K562 (cell line): ENCODE data around the gene RGS6. TPM values are rescaled to one million over a fixed set of nuclear protein-coding genes. Genes with fewer than 3 reads are reported as not detected.

Experiments used
- ATAC-seq: fragments of 200-7000 bp; cut with Tn5 transposase; 3 replicates; pipeline ENCODE4 v1.9.1; 2020; ENCODE audit warnings: moderate library complexity
- BruUV-seq: library from RNA; stranded (reverse); fragments of 400-500 nt; replicated peaks from 2 replicates; lab custom pipeline; 2021; lab: Mats Ljungman, UMichigan
- CTCF ChIA-PET: fragments of 300-600 bp; formaldehyde crosslinking; extraction: SDS; loops from one replicate; lab custom pipeline; 2021; ENCODE audit warnings: low intra/inter-chr PET ratio; lab: Yijun Ruan, JAX
- POLR2A ChIA-PET: fragments of 300-600, 350-650 bp; sonication (Branson Sonifier 250); formaldehyde crosslinking; extraction: SDS; loops from one replicate; lab custom pipeline; 2021; ENCODE audit warnings: antibody characterized with exemption, inconsistent platforms; lab: Yijun Ruan, JAX
- DNase-seq, 4 experiments: peaks; one replicate each; pipeline versions ENCODE4 v3.0.0 to v3.0.0-alpha.2; 2011 to 2018; ENCODE audit warnings: low spot score in 3 of 4, mixed read lengths in 3 of 4; ENCODE audit errors: extremely low read depth in 1 of 4
- FAIRE-seq: peaks from 2 replicates; lab custom pipeline; 2011; peaks lifted over from hg19 to GRCh38; lab: Jason Lieb, UNC
- H2AFZ ChIP-seq: 2 replicates; pipeline ENCODE4 v1.6.0; 2011; ENCODE audit warnings: low read depth, low read length, control low read depth, inconsistent platforms
- H3K27ac ChIP-seq: fragments of 200-600 bp; 3 replicates; pipeline ENCODE4 v1.8.0; 2011; ENCODE audit warnings: low read depth, mild to moderate bottlenecking, control low read depth, inconsistent platforms, low read length, moderate library complexity, mixed read lengths; ENCODE audit errors: extremely low read depth
- H3K27me3 ChIP-seq, 2 experiments: fragments of 300-600 bp in 1 of 2; 2 replicates in 1 of 2; 3 replicates in 1 of 2; pipeline versions ENCODE4 v1.6.0 to v1.8.0; 2011; ENCODE audit warnings: inconsistent platforms in 2 of 2, low read length in 2 of 2, mild to moderate bottlenecking in 1 of 2, mixed read lengths in 1 of 2, moderate library complexity in 1 of 2; ENCODE audit not compliant: control insufficient read depth in 2 of 2, insufficient read depth in 2 of 2
- H3K36me3 ChIP-seq: fragments of 300-600 bp; 3 replicates; pipeline ENCODE4 v1.8.0; 2011; ENCODE audit warnings: mild to moderate bottlenecking, low read length, inconsistent platforms; ENCODE audit not compliant: control insufficient read depth, insufficient read depth
- H3K4me1 ChIP-seq, 2 experiments: fragments of 200-600 bp in 1 of 2; replicated peaks in 1 of 2; 2 replicates in 1 of 2; 3 replicates in 1 of 2; pipeline versions ENCODE4 v1.5.1 to v1.8.0; 2011; ENCODE audit warnings: inconsistent platforms in 2 of 2, low read length in 2 of 2, mild to moderate bottlenecking in 1 of 2, mixed read lengths in 1 of 2, moderate library complexity in 1 of 2; ENCODE audit not compliant: control insufficient read depth in 2 of 2, insufficient read depth in 2 of 2
- H3K4me2 ChIP-seq: 2 replicates; pipeline ENCODE4 v1.6.1; 2011; ENCODE audit warnings: low read length, control low read depth, inconsistent platforms, mixed read lengths; ENCODE audit not compliant: insufficient read depth
- H3K4me3 ChIP-seq: fragments of 200-600 bp; sonication (generic), shearing (Covaris generic); 2 replicates; pipeline ENCODE4 v1.5.1; 2016; ENCODE audit warnings: control low read depth, inconsistent platforms
- H3K79me2 ChIP-seq: fragments of 200-600 bp; 3 replicates; pipeline ENCODE4 v1.8.0; 2011; ENCODE audit warnings: low read length, inconsistent platforms; ENCODE audit not compliant: control insufficient read depth, insufficient read depth
- H3K9ac ChIP-seq, 2 experiments: 2 replicates each; pipeline versions ENCODE4 v1.6.0 to v1.6.1; 2011; ENCODE audit warnings: low read depth in 2 of 2, low read length in 2 of 2, control low read depth in 1 of 2, inconsistent platforms in 1 of 2, mild to moderate bottlenecking in 1 of 2, mixed read lengths in 1 of 2; ENCODE audit not compliant: insufficient read depth in 1 of 2
- H3K9me1 ChIP-seq: one replicate; pipeline ENCODE4 v1.6.0; 2011; ENCODE audit warnings: inconsistent platforms, mild to moderate bottlenecking, low read length, moderate library complexity; ENCODE audit not compliant: control insufficient read depth, insufficient read depth
- H3K9me3 ChIP-seq: replicated peaks from 2 replicates; pipeline ENCODE4 v1.5.1; 2011; ENCODE audit warnings: low read depth, low read length, inconsistent platforms; ENCODE audit not compliant: control insufficient read depth, insufficient read depth
- H4K20me1 ChIP-seq: replicated peaks from 2 replicates; pipeline ENCODE4 v1.6.1; 2011; ENCODE audit warnings: low read length, inconsistent platforms, mixed read lengths; ENCODE audit not compliant: control insufficient read depth, insufficient read depth
- CC2D1A ChIP-seq: fragments of 450-650 bp; IDR thresholded peaks from 2 replicates; pipeline ENCODE4 v1.6.1; 2017; ENCODE audit warnings: mild to moderate bottlenecking
- ELF4 ChIP-seq: fragments of 450-650 bp; formaldehyde crosslinking; IDR thresholded peaks from 2 replicates; pipeline ENCODE4 v1.4.0; 2022; ENCODE audit warnings: missing genetic modification characterization
- GABPA ChIP-seq: fragments of 200-800 bp; sonication (Bioruptor generic); conservative IDR thresholded peaks from 2 replicates; pipeline ENCODE4 v1.6.1; 2016; ENCODE audit warnings: low read depth, missing genetic modification characterization, missing compliant biosample characterization
- GATA2 ChIP-seq: sonication (generic); formaldehyde crosslinking; IDR thresholded peaks from 2 replicates; pipeline ENCODE4 v1.4.0; 2020; ENCODE audit warnings: mild to moderate bottlenecking, missing genetic modification reagents
- KDM2B ChIP-seq: fragments of 250-450 bp; sonication (Bioruptor Pico); IDR thresholded peaks from 2 replicates; pipeline ENCODE4 v1.8.0; 2021; ENCODE audit warnings: mild to moderate bottlenecking, moderate library complexity
- ZNF785 ChIP-seq: fragments of 250-450 bp; sonication (Bioruptor Pico); IDR thresholded peaks from 2 replicates; pipeline ENCODE4 v1.4.0; 2020; ENCODE audit warnings: mild to moderate bottlenecking
- WGBS: fragments of 100-300 bp; shearing (Covaris generic); methylation state at CpG from one replicate; pipeline ENCODE4 v1.1.6; 2016; ENCODE audit warnings: low coverage, mixed read lengths; ENCODE audit not compliant: insufficient coverage; ENCODE audit errors: missing lambda C conversion rate; 5-methylcytosine and 5-hydroxymethylcytosine counted together
- in situ Hi-C: fragments of 300-500 bp; cut with MboI; formaldehyde crosslinking; loops from 4 replicates; pipeline ENCODE4 v1.15.0; 2018; ENCODE audit warnings: inconsistent platforms, mixed read lengths
- intact Hi-C: fragments of 100-400 bp; cut with micrococcal nuclease; formaldehyde crosslinking; loops from 2 replicates; pipeline ENCODE4 v1.14.2; 2022
- polyA plus RNA-seq, 8 experiments: library from polyadenylated mRNA; depleted of rRNA in 4 of 8; stranded (reverse) in 5 of 8; unstranded in 3 of 8; fragments of >200 nt; fragmentation: Nextera tagmentation in 2 of 8; fragmentation: Illumina TruSeq in 1 of 8; extraction: Ambion mirVana in 2 of 8; extraction: Trizol in 1 of 8; gene quantifications; 2 replicates each; pipeline versions ENCODE4 v1.2.1 to v1.2.3, GENCODE V29; 2011 to 2014; ENCODE audit warnings: inconsistent platforms in 1 of 8, missing spikeins in 1 of 8
- total RNA-seq, 7 experiments: library from RNA; depleted of rRNA in 6 of 7; stranded (reverse); fragments of >200 nt in 6 of 7; fragmentation: Illumina TruSeq in 2 of 7; extraction: Trizol in 2 of 7; gene quantifications; 2 replicates each; pipeline versions ENCODE4 v1.2.1 to v1.2.3, GENCODE V29; 2011 to 2021; ENCODE audit warnings: low replicate concordance in 1 of 7
- TF ChIP-seq, protein P1 (sequence below): fragments of 250-450 bp; sonication (Bioruptor Pico); IDR thresholded peaks from 2 replicates; pipeline ENCODE4 v1.5.0; 2021
- TF ChIP-seq, protein P2 (sequence below): sonication (generic); formaldehyde crosslinking; IDR thresholded peaks from 2 replicates; pipeline ENCODE4 v1.8.0; 2022; ENCODE audit warnings: mild to moderate bottlenecking, missing genetic modification reagents, borderline replicate concordance

The RGS6 gene
- total and polyA plus RNA-seq, 9 of the 15 experiments (the other 6 are each of a cell fraction or from before 2014, with no cell fraction given): not detected

DNA sequence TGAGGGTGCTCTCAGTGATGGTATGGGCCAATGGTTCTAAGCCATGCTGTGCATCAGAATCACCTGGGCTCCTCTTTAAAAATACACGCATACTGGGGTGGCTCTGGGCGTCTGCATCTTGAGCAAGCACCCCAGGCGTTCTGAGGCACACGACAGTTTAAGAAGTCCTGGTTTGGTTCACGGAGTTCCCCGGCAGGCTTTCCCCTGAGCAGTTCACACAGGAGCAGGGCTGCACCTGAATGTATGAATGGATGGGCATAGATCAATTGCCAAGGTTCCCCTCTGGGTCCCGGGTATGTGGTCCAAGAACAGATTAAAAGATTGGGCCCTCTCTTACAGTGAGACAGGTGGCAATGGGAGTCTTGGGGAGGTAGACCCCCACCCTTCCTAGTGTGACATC is 566.4 kb downstream of the RGS6 start:
- Histone ChIP-seq H4K20me1 (no peaks in the 10 kb centered on the region), H3K4me2 (no peak overlapping the region), H3K27ac (no peak overlapping the region), H2AFZ (no peak overlapping the region), H3K9me3 (no peaks in the 10 kb centered on the region), H3K4me3 (no peak overlapping the region), H3K27me3 (no peaks in the 10 kb centered on the region), H3K4me1 (no peaks in the 10 kb centered on the region), H3K9me1 (no peaks in the 10 kb centered on the region), H3K9ac (no peak overlapping the region), H3K36me3 (no peaks in the 10 kb centered on the region), H3K79me2 (no peaks in the 10 kb centered on the region)
- FAIRE-seq (no peak), DNase-seq (no peak), ATAC-seq (no peak)
- TF ChIP-seq, protein P1, sequence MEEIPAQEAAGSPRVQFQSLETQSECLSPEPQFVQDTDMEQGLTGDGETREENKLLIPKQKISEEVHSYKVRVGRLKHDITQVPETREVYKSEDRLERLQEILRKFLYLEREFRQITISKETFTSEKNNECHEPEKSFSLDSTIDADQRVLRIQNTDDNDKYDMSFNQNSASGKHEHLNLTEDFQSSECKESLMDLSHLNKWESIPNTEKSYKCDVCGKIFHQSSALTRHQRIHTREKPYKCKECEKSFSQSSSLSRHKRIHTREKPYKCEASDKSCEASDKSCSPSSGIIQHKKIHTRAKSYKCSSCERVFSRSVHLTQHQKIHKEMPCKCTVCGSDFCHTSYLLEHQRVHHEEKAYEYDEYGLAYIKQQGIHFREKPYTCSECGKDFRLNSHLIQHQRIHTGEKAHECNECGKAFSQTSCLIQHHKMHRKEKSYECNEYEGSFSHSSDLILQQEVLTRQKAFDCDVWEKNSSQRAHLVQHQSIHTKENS (CRISPR knock-in tag): no peak
- TF ChIP-seq CC2D1A (no peak), GATA2 (no peak), ZNF785 (CRISPR knock-in tag) (no peak), GABPA (tag) (no peak), KDM2B (CRISPR knock-in tag) (no peak), ELF4 (CRISPR knock-in tag) (no peak)
- TF ChIP-seq, protein P2, sequence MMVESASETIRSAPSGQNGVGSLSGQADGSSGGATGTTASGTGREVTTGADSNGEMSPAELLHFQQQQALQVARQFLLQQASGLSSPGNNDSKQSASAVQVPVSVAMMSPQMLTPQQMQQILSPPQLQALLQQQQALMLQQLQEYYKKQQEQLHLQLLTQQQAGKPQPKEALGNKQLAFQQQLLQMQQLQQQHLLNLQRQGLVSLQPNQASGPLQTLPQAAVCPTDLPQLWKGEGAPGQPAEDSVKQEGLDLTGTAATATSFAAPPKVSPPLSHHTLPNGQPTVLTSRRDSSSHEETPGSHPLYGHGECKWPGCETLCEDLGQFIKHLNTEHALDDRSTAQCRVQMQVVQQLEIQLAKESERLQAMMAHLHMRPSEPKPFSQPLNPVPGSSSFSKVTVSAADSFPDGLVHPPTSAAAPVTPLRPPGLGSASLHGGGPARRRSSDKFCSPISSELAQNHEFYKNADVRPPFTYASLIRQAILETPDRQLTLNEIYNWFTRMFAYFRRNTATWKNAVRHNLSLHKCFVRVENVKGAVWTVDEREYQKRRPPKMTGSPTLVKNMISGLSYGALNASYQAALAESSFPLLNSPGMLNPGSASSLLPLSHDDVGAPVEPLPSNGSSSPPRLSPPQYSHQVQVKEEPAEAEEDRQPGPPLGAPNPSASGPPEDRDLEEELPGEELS: no peak
- no TSS peak for BruUV-seq
- in situ Hi-C loops: no loop called here
- ChIA-PET CTCF (no interaction called here), POLR2A (interaction anchor here (0.9 kb wide), 1 partner anchor 14 kb away, joined by 4 read pairs; no protein-coding TSS in a partner anchor)
- intact Hi-C loops: no loop called here
- WGBS: 0% methylated on average over 7 of the region's 7 CpGs
